ENCODE results near the gene OR6S1.
A peak's percentile ranks its signal among the peaks of the same experiment; 100 is the strongest.
"Not testable (repeated sequence)": the region's sequence is repeated elsewhere in the genome, so short reads cannot be mapped to it uniquely, and the experiment has no call there.

The OR6S1 gene

GRCh38 chr14:20668969-20669368 lies 27.5 kb upstream of the OR6S1 start:
- DNase-seq (ENCODE audit: low read depth in 2 of 2): no peak

GRCh38 chr14:20667957-20668356 lies 26.5 kb upstream of the OR6S1 start:
- no peak for DNase-seq (ENCODE audit: low read depth in 2 of 2)

GRCh38 chr14:20666400-20666961 lies 25.0 kb upstream of the OR6S1 start:
- not testable (repeated sequence) for DNase-seq (ENCODE audit: low read depth in 2 of 2)

GRCh38 chr14:20662968-20663732 lies 21.7 kb upstream of the OR6S1 start:
- DNase-seq (ENCODE audit: low read depth in 2 of 2): peak in 1 of 2 experiments; percentile 8

- DNase-seq (ENCODE audit: low read depth in 2 of 2): no peak
Measured at GRCh38 chr14:20661197-20661596, 19.7 kb upstream of the OR6S1 start.

GRCh38 chr14:20659813-20660395 lies 18.4 kb upstream of the OR6S1 start:
- DNase-seq (ENCODE audit: low read depth in 2 of 2): no peak

GRCh38 chr14:20659336-20659735 lies 17.8 kb upstream of the OR6S1 start:
- no peak for DNase-seq (ENCODE audit: low read depth in 2 of 2)

GRCh38 chr14:20658246-20658645 lies 16.8 kb upstream of the OR6S1 start:
- no peak for DNase-seq (ENCODE audit: low read depth in 2 of 2)

GRCh38 chr14:20657216-20658211 lies 16.0 kb upstream of the OR6S1 start:
- no peak for DNase-seq (ENCODE audit: low read depth in 2 of 2)

GRCh38 chr14:20656274-20656673 lies 14.8 kb upstream of the OR6S1 start:
- no peak for DNase-seq (ENCODE audit: low read depth in 2 of 2)

GRCh38 chr14:20655851-20656250 lies 14.4 kb upstream of the OR6S1 start:
- no peak for DNase-seq (ENCODE audit: low read depth in 2 of 2)

- DNase-seq (ENCODE audit: low read depth in 2 of 2): peak in 1 of 2 experiments; percentile 19
Measured at GRCh38 chr14:20652996-20653975, 11.8 kb upstream of the OR6S1 start.

GRCh38 chr14:20645481-20645880 lies 4.0 kb upstream of the OR6S1 start:
- no peak for DNase-seq (ENCODE audit: low read depth in 2 of 2)

- no peak for DNase-seq (ENCODE audit: low read depth in 2 of 2)
Measured at GRCh38 chr14:20644520-20644919, 3.0 kb upstream of the OR6S1 start.

GRCh38 chr14:20642755-20643154 lies 1.3 kb upstream of the OR6S1 start:
- not testable (repeated sequence) for DNase-seq (ENCODE audit: low read depth in 2 of 2)

GRCh38 chr14:20642182-20642581 lies 691 bp upstream of the OR6S1 start:
- no peak for DNase-seq (ENCODE audit: low read depth in 2 of 2)

- peak; percentile 42 to 47 for DNase-seq (ENCODE audit: low read depth in 2 of 2)
Measured at GRCh38 chr14:20632831-20633691, 8.4 kb downstream of the OR6S1 start.

GRCh38 chr14:20632448-20632830 lies 9.1 kb downstream of the OR6S1 start:
- no peak for DNase-seq (ENCODE audit: low read depth in 2 of 2)

- no peak for DNase-seq (ENCODE audit: low read depth in 2 of 2)
Measured at GRCh38 chr14:20631880-20632389, 9.6 kb downstream of the OR6S1 start.

Data from fibroblast of skin of left quadriceps (primary cell).